H1 (cell line): ENCODE data around the gene TNNT1. TPM values are rescaled to one million over a fixed set of nuclear protein-coding genes. Genes with fewer than 3 reads are reported as not detected.

Source experiments
- RAD21 ChIP-seq, 2 experiments: IDR thresholded peaks in 1 of 2; conservative IDR thresholded peaks in 1 of 2; 2 replicates each; pipeline ENCODE4 v1.6.1; 2011; ENCODE audit warnings: low read depth in 2 of 2, low read length in 2 of 2, improper control_type of control experiment in 1 of 2, inconsistent platforms in 1 of 2, mild to moderate bottlenecking in 1 of 2, moderate library complexity in 1 of 2
- polyA plus RNA-seq, 7 experiments: library from polyadenylated mRNA; depleted of rRNA in 3 of 7; stranded (reverse) in 5 of 7; unstranded in 2 of 7; fragments of >200 nt in 5 of 7; fragments of 200-250 nt in 2 of 7; gene quantifications; 1 replicate in 5 of 7; 2 replicates in 1 of 7; 4 replicates in 1 of 7; pipeline versions ENCODE4 v1.2.1 to v1.2.3, GENCODE V29; 2011 to 2013; ENCODE audit warnings: missing spikeins in 2 of 7, mixed read lengths in 2 of 7
- total RNA-seq: library from RNA; stranded (reverse); fragmentation: NEBNext Ultra II Directional; extraction: Animal tissue kit (Norgen Biotek cat#: 25700); gene quantifications from 2 replicates; pipeline ENCODE4 v1.2.1, GENCODE V29; 2021

The TNNT1 gene
- total and polyA plus RNA-seq, 2 of the 8 experiments (the other 6 are each of a cell fraction or from before 2014, with no cell fraction given), result 69.6 to 107 TPM

DNA sequence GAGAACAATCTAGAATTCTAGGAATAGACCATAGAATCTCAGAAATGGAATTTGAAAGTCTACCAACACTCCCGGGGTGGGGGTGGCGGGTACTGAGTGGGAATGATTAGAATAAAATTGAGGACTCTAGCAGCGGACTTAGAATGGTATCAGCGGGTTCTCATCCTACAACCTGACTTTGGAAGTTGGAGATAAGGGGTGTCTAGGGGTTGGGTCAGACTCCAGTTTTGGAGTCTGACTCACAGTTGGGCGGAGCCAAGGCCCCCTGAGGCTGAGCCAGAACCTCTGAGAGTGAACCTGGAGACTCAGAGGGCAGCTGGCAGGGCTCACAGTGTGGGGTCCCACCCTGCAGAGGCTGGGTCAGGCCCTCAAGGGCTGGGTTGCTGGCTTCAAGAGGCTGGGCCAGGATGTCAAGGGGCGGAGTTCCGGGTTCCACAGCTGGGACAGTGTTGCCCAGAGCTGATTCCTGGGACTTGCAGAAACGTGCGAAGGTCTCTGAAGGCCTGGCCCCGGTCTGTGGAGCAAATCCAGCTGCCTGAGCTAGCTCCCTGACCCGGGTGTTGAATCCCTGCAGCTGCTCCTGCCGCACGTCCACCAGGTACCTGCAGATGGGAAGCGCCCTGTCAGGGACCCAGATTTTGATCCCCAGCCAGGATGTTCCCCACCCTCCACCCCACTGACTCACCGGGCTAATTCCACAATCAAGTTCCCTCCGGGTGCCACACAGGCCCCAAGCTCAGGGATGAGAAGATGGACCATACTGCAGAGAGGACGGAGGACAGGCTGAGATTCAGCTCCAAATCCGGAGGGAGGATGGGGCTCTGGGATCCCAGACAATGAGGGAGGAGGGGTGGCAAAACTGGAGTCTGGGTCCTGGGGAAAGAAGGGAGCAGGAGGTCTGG lies 10.1 kb upstream of the TNNT1 start (continued):
- TF ChIP-seq RAD21 (IDR thresholded peaks at IDR 0.05 in 1 of 2, conservative IDR thresholded peaks at IDR 0.05 in 1 of 2; ENCODE audit: low read depth in 2 of 2, low read length in 2 of 2), result no peak
